Coronary artery (tissue), 2 donors: ENCODE data around the gene SDCCAG8.

Experiments used
- DNase-seq: peaks from one replicate; pipeline ENCODE4 v3.0.0-alpha.2; 2017; ENCODE audit warnings: low spot score
- H3K27ac ChIP-seq, 2 donors: fragments of 200-600 bp; sonication (generic); one replicate each; pipeline ENCODE4 v1.5.1; 2016 to 2019
- H3K4me3 ChIP-seq: fragments of 200-600 bp; sonication (generic); 2 replicates; pipeline ENCODE4 v1.5.1; 2016; ENCODE audit warnings: mild to moderate bottlenecking, moderate library complexity
- TF ChIP-seq, protein P1 (sequence below): fragments of 200-600 bp; sonication (generic); IDR thresholded peaks from one replicate; pipeline ENCODE4 v1.5.1; 2019; ENCODE audit warnings: antibody characterized with exemption

The SDCCAG8 gene

DNA sequence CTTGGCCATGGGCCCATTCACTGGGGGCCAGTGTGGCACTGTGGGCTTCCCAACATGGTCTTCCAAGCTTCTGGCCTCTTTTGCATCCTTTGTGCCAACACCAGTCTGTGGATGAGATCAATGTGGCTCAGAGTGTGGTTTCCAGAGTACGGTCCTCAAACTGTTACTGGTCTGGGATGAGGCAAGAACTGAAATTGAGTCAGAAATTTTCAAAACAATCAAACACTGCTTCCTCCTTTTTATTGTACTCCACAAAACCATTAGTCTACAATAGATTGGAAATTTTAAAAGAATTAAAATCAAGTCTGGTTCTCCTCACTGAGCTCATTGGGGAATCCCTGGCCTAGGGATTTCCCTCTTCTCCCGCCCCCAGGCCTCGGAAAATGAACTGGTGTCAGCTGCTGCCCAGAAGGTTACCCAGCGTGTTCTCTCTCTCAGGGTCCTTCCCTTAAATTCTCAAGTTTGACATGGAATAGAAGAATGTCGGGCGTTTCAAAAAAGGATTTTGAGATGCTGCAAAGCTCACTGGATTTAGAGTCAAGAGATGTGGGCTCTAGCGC, 222.0 kb downstream of the SDCCAG8 start:
- Histone ChIP-seq H3K4me3 (no peak overlapping the region), H3K27ac (no peak overlapping the region)
- TF ChIP-seq, protein P1, sequence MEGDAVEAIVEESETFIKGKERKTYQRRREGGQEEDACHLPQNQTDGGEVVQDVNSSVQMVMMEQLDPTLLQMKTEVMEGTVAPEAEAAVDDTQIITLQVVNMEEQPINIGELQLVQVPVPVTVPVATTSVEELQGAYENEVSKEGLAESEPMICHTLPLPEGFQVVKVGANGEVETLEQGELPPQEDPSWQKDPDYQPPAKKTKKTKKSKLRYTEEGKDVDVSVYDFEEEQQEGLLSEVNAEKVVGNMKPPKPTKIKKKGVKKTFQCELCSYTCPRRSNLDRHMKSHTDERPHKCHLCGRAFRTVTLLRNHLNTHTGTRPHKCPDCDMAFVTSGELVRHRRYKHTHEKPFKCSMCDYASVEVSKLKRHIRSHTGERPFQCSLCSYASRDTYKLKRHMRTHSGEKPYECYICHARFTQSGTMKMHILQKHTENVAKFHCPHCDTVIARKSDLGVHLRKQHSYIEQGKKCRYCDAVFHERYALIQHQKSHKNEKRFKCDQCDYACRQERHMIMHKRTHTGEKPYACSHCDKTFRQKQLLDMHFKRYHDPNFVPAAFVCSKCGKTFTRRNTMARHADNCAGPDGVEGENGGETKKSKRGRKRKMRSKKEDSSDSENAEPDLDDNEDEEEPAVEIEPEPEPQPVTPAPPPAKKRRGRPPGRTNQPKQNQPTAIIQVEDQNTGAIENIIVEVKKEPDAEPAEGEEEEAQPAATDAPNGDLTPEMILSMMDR, result no peak
- no peak for DNase-seq

DNA sequence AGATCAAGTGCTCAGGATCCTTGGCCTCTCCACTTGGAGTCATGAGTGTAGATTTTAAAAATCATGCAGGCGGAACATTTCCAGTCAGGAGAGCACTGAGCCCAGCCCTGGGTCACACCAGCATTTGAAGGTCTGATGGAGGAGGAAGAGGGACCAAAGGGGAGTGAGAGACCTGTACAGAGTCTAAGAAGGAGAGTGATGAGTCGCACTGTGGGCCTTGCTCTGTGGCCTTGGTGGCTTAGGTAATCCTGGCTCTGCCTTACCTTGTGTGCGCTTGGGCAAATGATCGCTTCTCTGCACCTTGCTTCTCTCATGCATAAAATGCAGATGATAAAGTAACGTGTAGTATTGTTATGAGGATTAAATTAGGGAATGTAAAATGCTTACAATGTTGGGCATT, 225.3 kb downstream of the SDCCAG8 start:
- Histone ChIP-seq H3K27ac (no peak overlapping the region), H3K4me3 (no peak overlapping the region)
- TF ChIP-seq, protein P1, result no peak
- DNase-seq, result no peak

DNA sequence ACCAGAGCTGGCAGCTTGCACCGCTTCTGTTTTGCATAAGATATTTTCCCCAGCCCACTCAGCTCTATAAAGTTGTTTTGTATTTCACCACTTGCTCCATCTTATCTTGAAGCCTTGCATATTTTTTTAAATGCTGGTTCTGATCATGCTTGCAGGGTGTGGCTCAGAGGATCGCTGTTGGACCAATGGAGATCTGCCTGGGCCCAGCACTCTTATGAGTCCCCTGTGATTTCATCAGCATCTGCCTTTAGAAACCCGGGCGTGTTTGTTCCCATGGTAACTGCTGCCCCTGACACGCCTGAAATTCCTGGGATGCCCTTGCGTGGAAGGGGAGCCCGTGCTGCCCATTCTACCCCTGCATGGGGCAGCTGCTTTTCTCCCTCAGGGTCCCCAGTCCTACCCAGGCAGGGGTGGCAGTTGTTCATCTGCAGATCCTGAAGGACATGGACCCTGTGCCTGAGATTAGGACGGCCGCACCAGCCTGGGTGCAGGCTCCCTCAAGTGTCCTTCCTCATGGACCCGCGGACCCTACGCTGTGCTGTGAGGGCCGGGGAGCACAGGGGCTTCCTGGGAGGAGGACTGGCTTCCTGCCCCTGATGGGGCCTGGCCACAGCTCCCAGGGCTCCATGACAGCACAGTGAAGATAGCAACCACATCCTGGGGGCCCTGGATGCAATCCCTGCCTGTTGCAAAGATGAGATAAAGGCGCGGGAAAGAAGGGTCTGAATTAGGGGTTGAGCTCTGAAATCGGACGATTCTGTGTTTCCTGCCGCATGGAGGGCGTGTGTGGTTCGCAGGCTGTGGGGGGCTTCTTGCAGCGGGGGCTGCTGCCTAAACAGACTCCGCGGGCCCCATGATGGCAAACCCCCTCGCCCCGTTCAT, 226.5 kb downstream of the SDCCAG8 start:
- Histone ChIP-seq H3K27ac (no peak overlapping the region), H3K4me3 (peak overlapping the region; percentile 66)
- DNase-seq, result no peak
- TF ChIP-seq, protein P1, result no peak

DNA sequence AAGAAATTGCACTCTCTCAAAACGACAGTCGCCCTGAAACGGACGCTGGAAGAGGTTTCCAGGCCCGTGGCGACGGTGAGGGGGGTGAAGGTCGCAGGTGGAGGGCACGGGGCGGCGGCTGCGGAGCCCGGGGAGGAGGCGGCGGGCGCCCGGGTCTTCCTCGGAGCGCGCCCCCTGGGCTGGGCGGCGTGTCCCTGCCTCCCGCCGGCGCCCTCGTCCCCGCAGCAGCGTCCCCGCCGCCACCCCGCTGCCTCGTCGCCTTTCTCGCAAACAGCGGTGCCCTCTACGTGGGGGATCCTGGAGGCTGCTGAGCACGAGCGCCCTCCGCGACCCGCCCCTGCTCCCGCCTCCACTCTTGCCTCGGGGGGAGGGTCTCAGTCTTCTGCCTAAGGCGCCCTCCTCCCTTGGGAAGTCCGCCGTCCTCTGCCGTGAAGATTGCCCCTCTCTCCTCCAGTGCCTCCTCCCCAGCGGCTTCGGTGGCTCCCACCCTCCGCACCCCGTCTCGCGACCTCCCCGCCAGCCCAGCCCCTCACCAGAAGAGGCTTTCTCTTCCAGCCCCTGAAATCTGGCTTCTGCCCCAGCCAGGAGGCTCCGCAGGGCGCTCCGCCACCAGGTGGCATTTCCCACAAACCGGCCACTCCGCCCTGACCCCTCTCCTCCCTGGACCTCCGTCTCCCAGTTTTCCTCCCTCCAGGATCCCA, 227.4 kb downstream of the SDCCAG8 start:
- Histone ChIP-seq H3K27ac (no peak overlapping the region), H3K4me3 (peak overlapping the region; percentile 66)
- no peak for DNase-seq
- TF ChIP-seq, protein P1, result no peak

DNA sequence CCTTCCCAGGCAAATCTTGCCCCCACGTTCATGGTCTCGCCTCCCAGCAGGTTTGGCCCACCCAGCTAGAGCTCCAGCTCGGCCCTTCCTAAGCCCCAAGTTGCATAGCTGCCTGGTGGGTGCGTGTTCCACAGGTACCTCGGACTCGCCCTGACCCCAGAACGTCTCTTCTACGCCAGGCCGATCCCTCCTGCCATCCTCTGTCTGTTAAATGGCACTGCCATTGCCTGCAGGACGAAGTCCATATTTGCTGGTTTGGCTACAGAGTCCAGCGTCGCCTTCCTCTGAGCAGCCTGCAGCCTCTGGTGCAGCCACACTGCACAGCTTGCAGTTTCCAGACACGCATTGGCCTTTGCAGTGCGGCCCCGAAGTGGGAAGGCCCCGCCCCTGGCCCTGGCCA, 228.1 kb downstream of the SDCCAG8 start:
- no peak overlapping the region for H3K4me3 ChIP-seq
- DNase-seq, result no peak
- H3K27ac ChIP-seq, result no peak overlapping the region
- TF ChIP-seq, protein P1, result no peak

DNA sequence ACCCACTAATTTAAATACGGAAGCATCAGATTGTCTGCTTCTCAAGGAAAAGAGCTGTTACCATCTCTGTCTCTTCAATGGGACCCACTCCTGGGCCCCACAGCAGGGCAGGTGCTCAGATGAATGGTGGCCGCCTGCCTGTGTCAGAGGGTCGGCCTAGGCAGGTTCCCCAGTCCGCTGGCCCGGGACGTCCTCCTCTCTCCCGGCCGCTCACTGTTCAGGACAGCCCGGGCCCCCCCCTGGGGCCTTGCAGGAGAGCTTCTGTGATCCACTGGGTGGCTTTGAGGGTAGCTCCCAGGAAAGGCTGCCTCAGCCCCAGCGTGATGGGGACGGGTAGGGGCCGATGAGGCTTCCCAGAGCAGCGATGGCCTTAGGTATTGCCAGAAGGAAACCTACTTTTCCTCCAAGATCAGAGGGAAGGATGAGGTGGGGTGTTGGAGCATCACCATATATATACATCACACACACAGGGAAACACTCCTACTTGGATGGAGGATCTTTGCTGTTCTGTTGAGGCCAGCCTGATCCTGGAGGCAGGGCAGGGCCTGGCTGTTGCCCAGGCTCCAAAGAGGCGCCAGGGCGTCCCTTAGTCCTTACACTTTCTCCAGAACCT, 231.3 kb downstream of the SDCCAG8 start:
- H3K27ac ChIP-seq, result no peak overlapping the region
- DNase-seq, result no peak
- TF ChIP-seq, protein P1, result no peak
- H3K4me3 ChIP-seq, result no peak overlapping the region
